EL (cell line): ENCODE data around the gene TAF9B.
"Not testable (repeated sequence)": the region's sequence is repeated elsewhere in the genome, so short reads cannot be mapped to it uniquely, and the experiment has no call there.

ENCODE experiments used
- DNase-seq: peaks from one replicate; pipeline ENCODE4 v3.0.0-alpha.2; 2016

TAF9B gene, protein sequence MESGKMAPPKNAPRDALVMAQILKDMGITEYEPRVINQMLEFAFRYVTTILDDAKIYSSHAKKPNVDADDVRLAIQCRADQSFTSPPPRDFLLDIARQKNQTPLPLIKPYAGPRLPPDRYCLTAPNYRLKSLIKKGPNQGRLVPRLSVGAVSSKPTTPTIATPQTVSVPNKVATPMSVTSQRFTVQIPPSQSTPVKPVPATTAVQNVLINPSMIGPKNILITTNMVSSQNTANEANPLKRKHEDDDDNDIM

DNA sequence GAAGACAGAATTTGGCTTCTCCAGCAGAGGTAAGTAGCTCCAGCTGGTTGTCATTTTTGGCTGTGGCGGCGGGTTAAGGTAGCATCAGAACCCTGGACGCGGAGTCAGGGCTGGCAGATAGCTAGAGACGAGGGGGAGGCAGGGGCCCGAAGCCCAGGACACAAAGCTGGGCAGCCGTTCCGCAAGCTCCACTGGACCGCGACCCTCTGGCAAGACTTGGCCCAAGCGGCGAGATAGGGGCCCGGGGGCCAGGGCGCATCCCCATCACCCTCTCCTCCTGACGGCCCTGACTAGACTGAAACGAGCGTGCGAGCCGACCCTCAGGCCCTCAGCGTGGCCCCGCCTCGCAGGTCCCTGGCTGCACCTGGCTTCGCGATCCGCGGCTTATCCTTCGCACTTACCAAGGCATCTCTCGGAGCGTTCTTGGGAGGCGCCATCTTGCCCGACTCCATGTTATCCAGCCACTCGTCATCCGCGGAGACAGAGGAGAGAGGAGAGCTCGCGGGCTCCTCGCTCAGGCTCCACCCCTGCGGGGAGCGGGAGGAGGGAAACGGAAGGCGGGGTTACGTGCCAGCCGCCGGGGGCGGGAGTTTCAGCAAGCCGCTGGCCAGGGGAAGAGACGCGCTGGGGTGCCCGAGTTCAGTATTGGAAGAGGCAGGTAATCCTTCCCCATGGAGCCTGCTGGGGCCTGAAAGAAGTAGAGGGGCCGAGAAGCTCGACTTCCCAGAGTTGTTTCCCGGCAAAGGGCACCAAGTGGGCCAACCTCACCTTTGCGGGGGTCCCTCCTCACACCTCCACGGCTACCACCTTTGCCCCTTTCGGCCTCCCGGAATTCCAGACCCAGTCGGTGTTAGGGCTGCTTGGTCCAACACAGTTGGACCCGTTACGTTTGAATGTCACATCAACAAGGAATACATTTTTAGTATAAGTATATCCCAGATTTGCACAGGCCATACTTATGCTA, at the start of gene TAF9B:
Gene TAF9B (minus strand): TSS at position 491 of the 964 bp plus-strand sequence. CDS start 39 bp downstream, at position 452.
- peak; percentile 84 for DNase-seq

DNA sequence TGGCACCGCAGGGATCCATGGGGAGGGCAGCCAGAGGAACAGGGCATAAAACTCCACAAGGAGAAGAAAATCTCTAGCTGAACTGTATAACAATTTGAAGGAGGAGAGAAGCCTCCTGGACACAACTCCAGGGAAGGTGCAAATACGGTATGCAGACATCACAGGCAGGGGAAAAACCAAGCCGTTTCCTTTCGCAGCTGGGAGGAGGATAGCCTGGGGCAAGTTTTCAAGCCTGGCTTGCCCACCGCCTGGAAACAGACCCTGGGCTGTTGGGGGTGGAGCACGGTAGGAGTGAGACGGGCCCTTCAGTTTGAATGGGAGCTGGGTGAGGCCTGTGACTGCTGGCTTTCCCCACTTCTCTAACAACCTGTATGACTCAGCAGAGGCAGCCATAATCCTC, 43.4 kb upstream of the TAF9B start:
- DNase-seq, result no peak

DNA sequence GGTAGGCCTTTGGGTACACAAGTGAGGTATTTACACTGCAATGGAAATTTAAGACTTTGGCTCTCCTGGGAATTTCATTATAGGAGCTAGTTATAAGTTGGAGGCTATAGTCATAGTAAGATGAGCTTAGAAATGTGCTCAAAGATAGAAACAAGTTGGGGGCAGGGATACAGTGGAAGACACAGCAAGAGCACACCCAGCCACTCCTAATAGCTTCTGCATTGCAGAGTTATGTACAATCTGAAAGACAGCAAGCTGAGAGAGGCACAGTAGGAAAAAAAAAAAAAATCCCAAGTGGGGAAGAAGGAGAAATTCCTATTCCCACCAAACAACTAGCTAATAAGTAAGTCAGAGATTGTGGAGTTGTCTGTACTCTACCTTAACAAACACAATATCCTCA, 41.9 kb upstream of the TAF9B start:
- no peak for DNase-seq

DNA sequence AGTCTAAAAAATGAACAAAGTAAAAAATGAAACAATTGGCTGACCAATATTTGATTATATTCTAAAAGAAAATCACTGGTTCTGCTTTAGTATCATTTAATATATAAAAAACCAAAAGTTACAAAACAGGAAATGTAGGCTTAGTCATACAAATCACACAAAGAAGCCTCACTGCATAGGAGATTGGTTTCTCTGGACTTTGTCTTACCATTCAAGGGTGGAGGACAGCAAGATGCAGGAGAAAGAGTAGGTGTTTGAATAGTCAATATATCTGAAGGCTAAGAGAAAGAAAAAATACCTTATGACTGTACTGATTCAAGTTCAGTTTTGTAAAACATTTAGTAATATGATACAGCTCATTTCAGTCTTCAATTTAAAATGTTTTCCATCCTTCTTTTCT, 28.6 kb upstream of the TAF9B start:
- no peak for DNase-seq

DNA sequence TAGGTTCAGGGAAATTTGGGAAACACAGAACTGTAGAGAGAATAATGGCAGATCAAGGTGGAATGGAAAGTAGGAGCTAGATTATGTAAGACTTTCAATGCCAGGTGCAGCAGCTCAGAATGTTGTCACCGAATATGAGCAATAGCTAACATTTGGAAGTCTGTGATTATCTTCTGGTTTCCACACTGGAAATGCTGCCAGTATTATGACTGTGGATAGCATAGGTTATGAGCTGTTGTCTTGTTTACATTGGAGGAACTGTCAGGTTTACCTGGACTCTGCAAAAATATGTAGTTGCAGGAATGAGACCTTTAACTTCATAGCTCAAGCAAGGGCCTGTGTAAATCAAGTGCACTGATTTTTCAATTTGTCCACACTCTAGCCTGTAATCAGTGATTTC, 26.0 kb upstream of the TAF9B start:
- no peak for DNase-seq

DNA sequence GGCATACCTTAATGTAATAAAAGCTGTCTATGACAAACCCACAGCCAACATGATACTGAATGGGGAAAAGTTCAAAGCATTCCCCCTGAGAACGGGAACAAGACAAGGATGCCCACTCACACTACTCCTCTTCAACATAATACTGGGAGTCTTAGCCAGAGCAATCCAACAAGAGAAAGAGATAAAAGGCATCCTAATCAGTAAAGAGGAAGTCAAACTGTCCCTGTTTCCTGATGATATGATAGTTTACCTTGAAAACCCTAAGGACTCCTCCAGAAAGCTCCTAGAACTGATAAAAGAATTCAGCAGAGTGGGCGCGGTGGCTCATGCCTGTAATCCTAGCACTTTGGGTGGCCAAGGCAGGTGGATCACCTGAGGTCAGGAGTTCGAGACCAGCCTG, 23.7 kb upstream of the TAF9B start:
- DNase-seq, result not testable (repeated sequence)

DNA sequence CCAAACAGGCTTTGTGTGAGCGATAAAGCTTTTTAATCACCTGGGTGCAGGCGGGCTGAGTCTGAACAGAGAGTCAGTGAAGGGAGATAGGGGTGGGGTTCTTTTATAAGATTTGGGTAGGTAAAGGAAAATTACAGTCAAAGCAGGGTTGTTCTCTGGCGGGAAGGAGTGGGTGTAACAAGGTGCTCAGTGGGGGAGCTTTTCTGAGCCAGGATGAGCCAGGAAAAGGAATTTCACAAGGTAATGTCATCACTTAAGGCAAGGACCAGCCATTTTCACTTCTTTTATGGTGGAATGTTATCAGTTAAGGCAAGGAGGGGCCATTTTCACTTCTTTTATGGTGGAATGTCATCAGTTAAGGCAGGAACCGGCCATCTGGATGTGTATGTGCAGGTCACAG, 21.3 kb upstream of the TAF9B start:
- not testable (repeated sequence) for DNase-seq

DNA sequence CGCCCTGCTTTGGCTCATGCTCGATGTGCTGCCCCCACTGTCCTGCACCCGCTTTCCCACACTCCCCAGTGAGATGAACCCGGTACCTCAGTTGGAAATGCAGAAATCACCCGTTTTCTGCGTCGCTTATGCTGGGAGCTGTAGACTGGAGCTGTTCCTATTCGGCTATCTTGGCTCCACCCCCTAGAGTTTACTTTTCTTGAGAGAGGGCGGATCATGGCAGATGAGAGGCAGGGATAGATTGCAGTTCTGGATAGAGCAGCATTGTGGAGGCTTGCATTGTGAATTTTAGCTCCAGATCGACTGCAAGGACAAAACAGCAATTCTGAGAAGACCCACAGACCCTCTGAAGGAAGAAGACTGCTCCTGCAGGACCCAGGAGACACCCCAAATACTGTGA, 18.4 kb upstream of the TAF9B start:
- not testable (repeated sequence) for DNase-seq

DNA sequence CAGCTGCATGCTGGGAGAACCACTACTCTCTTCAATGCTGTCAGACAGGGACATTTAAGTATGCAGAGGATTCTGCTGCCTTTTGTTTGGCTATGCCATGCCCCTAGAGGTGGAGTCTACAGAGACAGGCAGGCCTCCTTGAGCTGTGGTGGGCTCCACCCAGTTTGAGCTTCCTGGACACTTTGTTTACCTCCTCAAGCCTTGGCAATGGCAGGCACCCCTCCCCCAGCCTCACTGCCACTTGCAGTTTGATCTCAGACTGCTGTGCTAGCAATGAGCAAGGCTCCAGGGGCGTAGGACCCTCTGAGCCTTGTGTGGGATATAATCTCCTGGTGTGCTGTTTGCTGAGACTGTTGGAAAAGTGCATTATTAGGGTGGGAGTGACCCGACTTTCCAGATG, 17.9 kb upstream of the TAF9B start:
- DNase-seq, result not testable (repeated sequence)

DNA sequence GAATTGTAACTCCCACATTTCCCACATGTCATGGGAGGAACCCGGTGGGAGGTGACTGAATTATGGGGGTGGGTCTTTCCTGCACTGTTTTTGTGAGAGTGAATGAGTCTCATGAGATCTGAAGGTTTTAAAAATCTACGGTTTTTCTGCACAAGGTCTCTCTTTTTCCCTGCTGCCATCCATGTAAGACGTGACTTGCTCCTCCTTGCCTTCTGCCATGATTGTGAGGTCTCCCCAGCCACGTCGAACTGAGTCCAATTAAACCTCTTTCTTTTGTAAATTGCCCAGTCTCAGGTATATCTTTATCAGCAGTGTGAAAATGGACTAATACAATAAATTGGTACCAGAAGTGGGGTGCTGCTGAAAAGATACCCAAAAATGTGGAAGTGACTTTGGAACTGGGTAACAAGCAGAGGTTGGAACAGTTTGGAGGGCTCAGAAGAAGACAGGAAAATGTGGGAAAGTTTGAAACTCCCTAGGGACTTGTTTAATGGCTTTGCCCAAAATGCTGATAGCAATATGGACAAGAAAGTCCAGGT, 7.6 kb upstream of the TAF9B start:
- DNase-seq, result not testable (repeated sequence)

DNA sequence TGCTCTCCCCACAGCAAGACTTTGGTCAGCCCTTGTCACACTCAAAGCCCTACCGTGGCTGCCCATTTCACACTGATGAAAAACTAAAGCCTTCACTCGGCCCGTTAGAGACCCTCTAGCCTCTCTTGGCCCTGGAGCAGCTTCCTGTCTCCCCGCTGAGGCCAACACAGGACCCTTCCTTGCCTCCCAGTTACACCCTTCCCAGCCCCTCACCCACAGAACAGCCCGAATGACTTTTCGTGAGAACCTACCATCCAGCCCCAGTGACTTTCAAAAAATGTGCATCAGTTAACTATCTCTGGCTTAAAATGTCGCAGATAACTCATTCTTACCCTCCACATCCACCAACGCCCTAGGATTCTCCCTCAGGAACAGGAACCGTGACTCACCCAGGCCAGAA, 756 bp upstream of the TAF9B start:
- DNase-seq, result no peak

DNA sequence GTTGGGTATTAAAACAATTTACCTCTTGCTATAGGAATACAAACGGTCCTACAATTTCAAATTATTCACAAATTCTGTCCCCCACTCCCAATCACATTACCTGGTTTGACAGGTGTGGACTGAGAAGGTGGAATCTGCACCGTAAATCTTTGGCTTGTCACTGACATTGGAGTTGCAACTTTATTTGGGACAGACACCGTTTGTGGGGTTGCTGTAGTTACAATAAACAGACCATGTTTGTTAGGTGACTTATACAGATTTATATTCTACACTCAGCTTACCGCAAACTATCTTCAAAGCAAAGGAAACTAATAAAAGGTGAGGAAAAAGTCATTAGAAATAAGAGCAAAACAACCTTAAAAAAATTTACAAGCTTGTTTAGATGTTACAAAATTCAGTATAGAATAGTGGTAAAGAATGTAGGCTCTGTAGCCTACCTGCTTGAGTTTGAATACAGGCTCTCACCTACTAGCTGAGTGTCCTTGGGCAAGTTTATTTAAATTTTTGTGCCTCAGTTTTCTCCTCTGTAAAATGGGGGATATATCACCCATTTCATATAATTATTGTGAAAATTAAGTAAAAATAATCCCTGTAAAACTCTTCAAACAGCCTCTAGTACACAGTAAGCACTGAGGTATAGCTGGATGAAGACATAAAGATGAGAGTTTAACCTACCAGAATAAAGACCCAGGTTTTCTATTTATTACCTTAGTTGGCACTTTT, 6.1 kb downstream of the TAF9B start:
- DNase-seq, result no peak

DNA sequence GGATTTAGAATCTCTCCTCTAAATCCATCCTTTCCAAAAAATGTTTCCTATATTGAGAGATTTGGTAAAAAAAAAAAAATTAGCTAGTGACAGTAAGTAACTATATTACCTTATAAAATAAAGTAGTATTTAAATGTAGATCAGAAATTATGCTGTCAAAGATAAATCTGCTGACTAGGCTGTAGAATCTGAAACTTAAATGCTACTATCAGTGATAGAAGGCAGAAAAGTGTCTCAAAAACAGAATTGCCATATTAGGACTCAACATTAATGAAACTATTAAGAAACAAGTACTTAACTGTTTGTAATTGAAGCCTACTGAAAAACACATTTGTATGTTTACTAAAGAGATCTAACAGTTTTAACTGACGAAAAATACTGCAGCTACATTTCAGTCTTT, 8.3 kb downstream of the TAF9B start:
- no peak for DNase-seq

DNA sequence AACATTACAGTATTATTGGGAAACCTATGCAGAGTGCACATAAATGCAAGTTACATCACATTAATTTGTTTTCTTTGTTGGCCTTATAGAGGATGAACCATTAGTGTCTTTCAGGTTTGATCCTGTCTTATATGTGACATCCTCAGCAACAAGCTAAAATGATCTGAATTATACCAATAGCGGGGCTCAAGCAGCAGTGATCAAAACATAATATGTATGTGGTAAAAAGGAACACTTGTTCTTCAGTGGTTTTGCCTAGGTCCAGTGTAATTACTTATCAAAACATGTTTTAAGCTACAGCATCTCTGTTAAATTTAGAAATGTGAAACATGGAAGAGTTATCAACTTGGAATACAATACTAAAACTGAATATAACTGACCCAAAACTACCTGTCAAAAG, 9.1 kb downstream of the TAF9B start:
- DNase-seq, result no peak

DNA sequence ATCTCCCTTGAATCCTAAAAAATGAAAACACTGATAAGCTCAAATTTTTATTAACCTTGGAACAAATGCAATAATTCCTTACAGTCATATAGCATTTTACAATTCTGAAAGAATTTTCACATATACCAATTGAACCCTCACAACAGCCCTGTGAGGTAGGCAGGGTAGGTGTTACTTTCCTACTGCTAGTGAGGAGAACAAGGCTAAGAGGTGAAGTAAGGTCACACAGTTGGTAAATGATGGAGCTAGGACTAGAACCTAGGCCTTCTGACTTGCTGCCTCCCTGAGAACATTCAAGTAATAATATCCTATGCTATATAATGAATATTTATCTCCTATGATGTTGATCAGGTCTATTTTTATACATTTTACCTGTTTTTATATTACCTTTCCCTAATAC, 9.7 kb downstream of the TAF9B start:
- DNase-seq, result no peak

DNA sequence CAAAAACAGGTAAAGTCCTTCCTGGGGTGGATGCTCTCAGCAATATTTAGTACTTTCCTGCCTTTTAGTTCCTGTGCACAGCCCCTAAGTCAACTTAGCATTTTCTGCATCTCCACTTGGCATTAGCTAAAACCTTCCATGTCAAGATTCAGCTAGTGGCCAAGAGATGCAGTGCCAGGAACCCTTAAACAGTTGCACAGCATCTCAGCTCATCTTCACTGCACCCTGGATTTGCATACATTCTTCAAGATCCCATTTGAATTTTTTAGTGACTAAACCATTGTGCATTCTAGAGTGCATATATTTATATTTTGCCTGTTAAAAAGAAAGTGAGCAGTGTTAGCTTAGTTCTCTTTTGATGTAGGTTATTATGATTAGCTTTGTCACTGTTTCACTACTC, 13.7 kb downstream of the TAF9B start:
- DNase-seq, result not testable (repeated sequence)

DNA sequence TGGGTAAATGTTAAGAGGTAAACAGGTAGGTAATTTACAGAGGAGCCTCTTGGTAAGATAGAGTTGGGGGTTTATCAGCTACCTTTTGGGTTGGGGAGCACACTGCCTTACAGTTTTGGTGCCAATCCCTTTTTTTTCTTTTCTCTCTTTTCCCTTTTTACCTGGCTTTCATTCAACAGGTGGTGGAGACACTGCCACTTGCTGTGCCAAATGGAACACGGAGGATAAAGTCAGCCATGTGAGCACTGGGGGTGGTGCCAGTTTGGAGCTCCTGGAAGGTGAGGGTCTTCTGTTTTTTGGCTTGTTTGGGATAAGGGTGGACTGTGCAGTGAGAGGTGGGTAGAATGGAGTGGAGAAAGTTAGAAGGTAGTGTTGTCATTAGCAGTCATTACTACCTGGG, 14.3 kb downstream of the TAF9B start:
- DNase-seq, result no peak

DNA sequence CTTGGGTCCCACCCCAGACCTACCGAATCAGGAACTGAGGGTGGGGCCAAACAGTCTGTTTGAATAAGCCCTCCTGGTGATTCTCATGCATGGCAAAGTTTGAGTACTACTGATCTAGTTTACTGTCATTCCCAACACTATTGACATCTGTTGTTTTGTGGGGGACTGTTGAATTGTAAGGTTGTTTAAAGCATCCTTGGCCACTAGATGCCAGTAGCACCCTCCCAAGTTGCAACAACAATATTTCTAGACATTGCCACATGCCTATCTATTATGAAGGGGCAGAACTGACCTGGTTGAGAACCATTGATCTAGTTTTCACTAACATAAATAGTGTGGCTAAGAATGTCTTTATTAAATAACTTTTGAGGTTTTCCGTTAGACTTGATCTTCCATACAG, 15.1 kb downstream of the TAF9B start:
- DNase-seq, result no peak

DNA sequence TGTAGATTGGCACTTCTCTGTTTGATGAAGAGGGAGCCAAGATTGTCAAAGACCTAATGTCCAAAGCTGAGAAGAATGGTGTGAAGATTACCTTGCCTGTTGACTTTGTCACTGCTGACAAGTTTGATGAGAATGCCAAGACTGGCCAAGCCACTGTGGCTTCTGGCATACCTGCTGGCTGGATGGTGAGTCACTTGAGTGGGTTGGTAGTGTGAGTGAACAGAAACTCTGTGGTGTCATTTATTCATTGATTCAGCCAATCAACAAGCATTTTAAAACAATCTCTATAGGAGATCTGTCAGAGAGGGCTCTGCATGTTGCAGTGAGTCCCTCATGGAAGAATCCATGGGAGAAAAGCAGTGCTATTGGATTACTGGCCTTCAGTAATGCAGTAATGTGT, 16.3 kb downstream of the TAF9B start:
- DNase-seq, result peak; percentile 47

DNA sequence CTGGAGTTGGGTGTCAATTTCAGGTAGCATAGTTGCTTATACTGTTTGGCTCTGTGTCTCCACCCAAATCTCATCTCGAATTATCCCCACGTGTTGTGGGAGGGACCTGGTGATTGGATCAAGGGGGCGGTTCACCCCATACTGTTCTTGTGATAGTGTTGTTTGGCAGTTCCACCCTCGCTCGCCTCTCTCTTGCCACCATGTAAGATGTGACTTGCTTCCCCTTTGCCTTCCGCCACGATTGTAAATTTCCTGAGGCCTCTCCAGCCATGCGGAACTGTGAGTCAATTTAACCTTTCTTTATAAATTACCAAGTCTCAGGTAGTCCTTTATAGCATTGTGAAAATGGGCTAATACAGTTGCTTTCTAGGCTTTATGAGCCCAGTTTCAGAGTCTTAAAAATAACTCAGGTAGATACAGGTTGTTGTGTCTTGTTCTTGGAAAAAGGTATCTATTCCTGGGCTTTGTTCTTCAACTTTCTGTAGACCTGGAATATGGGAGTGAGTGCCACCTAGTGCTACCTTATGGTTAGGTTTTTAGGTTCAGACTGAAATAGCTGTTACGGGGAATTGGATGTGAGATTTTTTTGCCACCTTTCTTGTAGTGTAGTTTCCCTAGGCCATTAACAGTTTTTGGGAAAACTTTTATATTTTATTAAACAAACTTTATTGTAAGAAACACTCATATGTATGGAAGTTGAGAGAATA, 19.8 kb downstream of the TAF9B start:
- no peak for DNase-seq

DNA sequence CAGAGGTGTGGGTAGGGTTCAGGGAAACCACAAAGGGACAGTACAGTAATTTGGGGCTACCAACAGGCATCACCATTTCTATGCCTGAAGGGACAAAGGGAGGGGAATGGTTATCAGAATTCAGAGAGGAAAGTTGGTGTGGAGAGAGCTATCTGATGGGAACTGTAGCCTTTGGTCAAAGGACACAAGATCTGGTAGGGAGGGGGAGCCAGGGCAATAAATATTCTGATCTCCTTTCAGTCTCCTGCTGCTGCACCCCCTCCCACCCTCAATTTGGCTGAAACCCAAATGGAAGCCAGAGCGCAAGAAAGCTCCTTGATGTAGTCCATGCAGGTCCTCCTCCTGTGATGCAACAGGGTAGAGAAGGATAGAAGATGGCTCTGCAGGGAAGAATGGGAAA, 20.8 kb downstream of the TAF9B start:
- DNase-seq, result no peak

DNA sequence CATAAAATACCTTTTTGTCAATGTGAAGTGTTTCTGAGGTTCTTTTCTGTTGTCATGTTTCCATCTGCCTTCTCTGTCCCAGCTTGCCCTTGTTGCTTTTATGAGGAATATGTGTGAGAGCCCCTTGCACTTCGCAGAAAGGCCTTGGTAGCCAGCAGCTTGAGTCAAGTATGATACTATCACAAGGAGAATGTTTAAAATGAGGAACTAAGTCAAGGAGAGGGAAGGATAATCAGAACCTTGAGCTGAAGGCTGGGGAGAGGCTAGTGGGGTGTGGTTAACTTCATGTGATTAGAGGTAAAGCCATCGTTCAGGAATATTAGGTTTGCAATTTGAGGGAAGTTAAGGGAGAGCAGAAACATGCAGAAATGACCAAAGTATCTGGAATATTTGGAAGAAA, 22.7 kb downstream of the TAF9B start:
- DNase-seq, result no peak

DNA sequence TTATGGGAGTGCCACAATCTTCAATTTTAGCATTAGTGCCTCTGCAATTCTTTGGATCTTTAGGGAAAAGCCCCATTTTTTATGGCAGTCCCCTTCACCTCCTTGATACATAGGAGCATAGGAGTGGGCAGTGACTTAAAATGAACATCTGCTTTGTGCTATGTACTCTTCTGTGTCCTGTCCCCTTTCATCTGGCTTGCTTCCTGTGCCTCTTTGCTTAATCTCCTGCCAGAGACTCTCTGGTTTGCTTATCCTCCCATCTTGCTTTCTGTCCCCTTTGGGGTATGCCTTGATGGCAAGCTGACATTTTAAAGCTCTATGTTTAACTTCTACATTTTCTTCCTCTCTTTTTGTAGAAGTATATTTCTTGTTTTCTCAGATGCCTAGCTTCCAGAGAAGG, 23.1 kb downstream of the TAF9B start:
- no peak for DNase-seq
